Stimulated activated CD4-positive, alpha-beta T cell treated with anti-CD3 and anti-CD28 coated beads, Interleukin-15, amount 100 ng/mL, for 1 hour (primary cell): Measurements from ENCODE around the gene ECE1.

Experiments used
- DNase-seq, 2 donors: peaks; one replicate each; pipeline ENCODE4 v3.0.0-alpha.2; 2020; ENCODE audit warnings: low read depth in 1 of 2, low spot score in 1 of 2

Gene ECE1

GRCh38 chr1:21255284-21255942, 34.9 kb downstream of the ECE1 start:
- DNase-seq, result peak; percentile 72 to 74

DNA sequence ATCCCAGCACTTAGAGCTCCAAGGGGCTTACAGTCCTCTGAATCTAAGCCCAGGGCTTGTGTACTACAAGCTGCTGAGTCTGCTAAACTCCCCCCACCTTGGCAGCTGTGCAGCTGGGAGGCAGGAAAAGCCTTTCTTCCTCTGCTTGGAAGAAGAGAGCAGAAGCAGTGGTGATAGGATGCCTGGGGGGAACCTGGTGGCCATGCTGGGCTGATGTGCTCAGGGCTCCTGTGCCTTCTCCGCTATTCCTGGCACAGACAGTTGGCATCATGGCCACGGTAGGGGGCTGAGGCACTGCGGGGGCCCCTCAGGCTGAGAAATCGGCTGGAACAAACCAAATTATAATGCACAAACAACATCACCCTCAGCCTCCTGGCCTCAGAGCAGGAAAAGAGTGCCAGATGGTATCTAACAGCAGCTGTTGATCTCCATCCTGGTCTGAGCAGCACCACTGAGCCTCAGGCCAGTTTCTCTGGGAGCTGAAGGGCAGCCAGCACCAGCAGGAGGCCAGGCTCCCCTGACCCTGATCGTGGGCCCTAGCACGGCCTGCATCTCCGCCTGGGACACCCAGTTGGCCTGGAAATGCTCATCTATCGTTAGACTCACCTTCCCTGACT, 35.8 kb downstream of the ECE1 start:
- no peak for DNase-seq

GRCh38 chr1:21251773-21252471, 38.3 kb downstream of the ECE1 start:
- no peak for DNase-seq

- no peak for DNase-seq
Measured at GRCh38 chr1:21249940-21250493, 40.2 kb downstream of the ECE1 start.

- no peak for DNase-seq
Measured at GRCh38 chr1:21247892-21248715, 42.2 kb downstream of the ECE1 start.

GRCh38 chr1:21246905-21247642, 43.2 kb downstream of the ECE1 start:
- no peak for DNase-seq

- no peak for DNase-seq
Measured at GRCh38 chr1:21245688-21246229, 44.5 kb downstream of the ECE1 start.

GRCh38 chr1:21244986-21245687, 45.1 kb downstream of the ECE1 start:
- DNase-seq, result no peak

- DNase-seq, result no peak
Measured at GRCh38 chr1:21244154-21244553, 46.1 kb downstream of the ECE1 start.

DNA sequence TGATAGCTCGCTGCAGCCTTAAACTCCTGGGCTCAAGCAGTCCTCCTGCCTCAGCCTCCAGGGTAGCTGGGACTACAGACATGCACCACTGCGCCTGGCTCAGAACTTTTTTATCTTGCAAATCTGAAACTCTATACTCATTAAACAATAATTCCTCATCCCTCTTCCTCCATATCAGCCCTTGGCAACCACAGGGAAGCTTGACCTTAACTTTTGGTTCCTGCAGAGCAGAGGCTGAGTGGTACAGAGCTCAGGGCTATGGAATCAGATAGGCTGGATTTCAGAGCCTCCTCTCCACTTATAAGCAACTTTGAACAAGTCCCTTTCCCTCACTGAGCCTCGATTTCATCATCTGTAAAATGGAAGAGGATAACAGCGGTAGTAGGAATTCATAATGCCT, 47.4 kb downstream of the ECE1 start:
- DNase-seq, result no peak

DNA sequence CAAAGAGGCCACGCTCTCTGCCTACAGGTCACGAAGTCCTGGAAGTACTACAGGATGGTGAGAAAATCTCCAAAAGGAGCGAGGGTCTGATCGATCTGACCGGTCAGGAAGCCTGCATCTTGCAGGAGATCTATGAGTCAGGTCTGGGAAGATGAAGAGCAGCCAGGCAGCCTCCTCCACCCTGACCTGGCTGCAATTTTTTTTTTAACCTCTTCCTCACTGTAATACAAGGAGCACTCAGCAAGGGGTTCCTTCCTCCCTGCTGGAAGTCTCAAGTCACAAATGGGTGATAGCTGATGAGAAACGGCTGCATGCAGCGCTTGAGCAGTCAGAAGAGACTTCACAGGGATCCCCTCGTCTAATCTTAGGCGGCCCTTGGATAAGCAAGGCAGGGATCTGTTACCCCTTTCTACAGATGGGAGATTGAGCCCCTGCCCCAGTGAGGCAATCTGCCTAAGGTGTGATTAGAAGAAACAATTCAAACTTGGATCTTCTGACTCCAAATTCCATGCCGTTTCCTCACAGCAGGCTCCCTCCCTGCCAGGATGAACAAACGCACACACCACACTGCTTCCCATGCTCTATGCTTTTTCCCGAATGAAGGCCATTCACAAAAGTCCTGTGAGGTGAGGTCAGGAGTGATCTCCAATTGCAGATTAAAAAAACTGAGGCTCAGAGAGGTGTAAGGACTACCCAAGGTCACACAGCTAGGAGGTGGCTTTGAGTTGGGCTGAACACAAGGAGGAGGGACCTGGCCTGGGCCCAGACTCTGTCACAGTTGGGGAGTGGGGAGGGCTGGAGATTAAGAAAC, 48.3 kb downstream of the ECE1 start:
- no peak for DNase-seq

- DNase-seq, result no peak
Measured at GRCh38 chr1:21240706-21241105, 49.6 kb downstream of the ECE1 start.

DNA sequence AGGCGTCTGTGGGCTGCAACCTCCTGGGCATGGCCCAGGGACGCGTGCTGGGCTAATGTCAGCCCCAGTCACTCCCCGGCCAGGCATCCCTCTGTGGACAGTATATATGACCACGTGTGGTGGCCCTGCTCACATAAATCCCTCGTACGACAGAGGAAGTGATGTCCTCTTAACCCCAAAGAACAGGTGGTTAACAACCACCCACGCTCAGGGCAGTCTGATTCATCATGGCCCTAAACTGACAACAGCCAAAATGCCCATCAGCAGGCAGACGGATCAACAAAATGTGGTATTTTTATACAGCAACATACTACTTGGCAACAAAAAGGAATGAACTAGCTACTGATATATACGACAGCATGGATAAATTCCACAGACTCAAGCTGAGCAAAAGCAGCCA, 51.0 kb downstream of the ECE1 start:
- no peak for DNase-seq

DNA sequence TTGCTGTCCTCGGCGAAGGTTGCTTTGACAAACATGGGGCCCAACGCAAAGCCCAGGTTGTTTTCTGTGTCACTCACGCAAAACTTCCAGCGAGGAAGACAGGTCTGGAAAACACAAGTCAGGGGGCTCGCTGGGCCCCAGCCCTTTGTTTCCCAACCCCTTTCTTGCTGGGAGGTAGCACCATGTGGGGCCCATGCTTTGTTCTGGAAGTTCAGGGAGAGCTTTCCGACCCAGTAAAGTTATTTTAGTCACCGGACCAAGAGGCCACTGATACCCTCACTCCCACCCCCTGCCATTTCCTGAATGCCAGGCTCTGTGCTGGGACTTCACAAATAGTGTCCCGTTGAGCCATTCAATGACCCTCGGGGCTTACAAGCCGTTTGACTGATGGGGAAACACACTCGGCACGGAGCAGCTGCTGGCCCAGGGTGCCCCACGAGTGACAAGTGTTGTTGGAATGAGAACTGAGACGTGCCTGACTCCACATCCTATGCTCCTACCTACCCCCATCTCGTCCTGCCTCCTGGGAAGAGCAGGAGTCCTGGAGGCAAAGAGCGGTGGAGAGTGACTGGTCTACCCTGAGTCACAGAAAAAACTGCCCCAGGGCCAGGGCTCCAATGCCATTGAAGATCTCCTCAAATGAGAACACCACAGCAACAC, 52.0 kb downstream of the ECE1 start:
- DNase-seq, result no peak

DNA sequence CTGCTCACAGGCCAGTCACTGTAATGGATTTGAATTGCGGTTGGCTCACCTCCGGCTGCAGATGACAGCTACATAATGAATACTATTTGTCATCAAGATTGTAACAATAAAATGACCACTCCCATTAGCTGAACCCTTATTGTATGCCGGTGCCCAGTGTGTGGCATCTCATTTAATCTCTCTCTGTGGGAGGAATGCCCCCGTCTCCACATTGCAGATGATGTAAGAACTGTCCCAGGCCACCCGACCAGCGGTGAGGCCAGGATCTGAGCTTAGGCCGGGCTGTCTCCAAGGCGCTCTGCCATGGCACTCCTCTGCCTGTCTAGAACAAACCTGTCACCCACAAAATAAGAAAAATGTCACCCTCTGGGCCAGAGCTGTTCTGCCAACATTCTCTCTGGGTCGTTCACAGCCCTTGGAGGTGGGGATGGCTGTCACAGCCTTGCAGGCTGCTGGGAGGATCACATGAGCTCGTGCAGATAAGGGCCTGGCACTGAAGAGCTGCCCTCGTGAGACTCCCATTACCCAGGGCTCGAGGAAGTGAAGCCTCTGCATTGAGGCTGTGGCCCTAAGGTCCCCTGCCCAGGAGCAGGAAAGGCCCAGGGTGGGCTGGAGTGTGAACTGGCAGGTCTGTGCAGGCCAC, 52.7 kb downstream of the ECE1 start:
- no peak for DNase-seq

DNA sequence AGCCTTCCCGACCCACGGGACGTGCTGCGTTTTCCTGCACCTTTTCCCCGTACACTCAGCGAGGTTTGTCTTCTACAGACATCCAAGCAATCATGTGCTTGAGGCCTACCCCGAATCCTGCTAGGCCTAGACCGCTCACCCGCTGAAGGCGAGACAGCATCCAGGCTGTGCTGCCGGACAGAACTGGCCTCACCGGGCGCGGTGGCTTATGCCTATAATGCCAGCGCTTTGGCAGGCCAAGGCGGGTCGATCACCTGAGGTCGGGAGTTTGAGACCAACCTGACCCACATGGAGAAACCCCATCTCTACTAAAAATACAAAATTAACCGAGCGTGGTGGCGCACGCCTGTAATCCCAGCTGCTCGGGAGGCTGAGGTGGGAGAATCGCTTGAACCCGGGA, 54.1 kb downstream of the ECE1 start:
- DNase-seq, result no peak

DNA sequence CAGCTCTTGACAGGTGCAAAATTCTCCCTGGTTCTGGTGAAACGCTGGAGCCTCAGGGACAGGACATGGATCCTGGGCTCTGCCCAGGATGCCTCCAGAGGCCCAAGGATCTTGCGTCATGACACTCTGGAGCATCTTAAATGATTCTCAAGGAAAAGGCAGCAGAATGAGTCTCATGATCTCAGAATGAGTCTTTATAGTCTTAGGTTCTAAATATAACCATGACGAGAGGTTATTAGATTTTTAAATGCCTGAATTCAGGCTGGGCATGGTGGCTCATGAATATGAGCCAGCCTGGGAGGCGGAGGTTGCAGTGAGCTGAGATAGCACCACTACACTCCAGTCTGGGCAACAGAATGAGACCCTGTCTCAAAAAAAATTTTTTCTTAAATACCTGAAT, 55.5 kb downstream of the ECE1 start:
- DNase-seq, result no peak

- no peak for DNase-seq
Measured at GRCh38 chr1:21233490-21233889, 56.8 kb downstream of the ECE1 start.
